ENCODE measurements around the gene SEMA5B.

The SEMA5B gene

GRCh38 chr3:123036352-123037014 lies 8.9 kb upstream of the SEMA5B start:
- Histone ChIP-seq H3K36me3 (ENCODE audit: insufficient read depth, insufficient read length, low read length) (no peaks in the 10 kb centered on the region), H3K9ac (ENCODE audit: insufficient read length, low read depth) (no peak overlapping the region), H3K27me3 (ENCODE audit: insufficient read depth, insufficient read length) (peaks cover 11% of the 10 kb centered on the region), H3K9me3 (ENCODE audit: insufficient read depth, low read length) (no peaks in the 10 kb centered on the region), H3K4me1 (ENCODE audit: insufficient read depth, insufficient read length) (peaks cover 2% of the 10 kb centered on the region), H3K4me3 (ENCODE audit: insufficient read length, low read depth) (no peak overlapping the region)
- TF ChIP-seq ZNF274 (IDR thresholded peaks at IDR 0.05; ENCODE audit: low read depth, low read length) = no peak
- DNase-seq (ENCODE audit: low read depth, low spot score) = no peak

GRCh38 chr3:123034996-123035395 lies 7.4 kb upstream of the SEMA5B start:
- H3K4me3 ChIP-seq (ENCODE audit: insufficient read length, low read depth) = no peak overlapping the region
- no peak overlapping the region for H3K9ac ChIP-seq (ENCODE audit: insufficient read length, low read depth)
- H3K36me3 ChIP-seq (ENCODE audit: insufficient read depth, insufficient read length, low read length) = no peaks in the 10 kb centered on the region
- no peak for DNase-seq (ENCODE audit: low read depth, low spot score)
- no peaks in the 10 kb centered on the region for H3K9me3 ChIP-seq (ENCODE audit: insufficient read depth, low read length)
- H3K27me3 ChIP-seq (ENCODE audit: insufficient read depth, insufficient read length) = peaks cover 24% of the 10 kb centered on the region
- peaks cover 2% of the 10 kb centered on the region for H3K4me1 ChIP-seq (ENCODE audit: insufficient read depth, insufficient read length)
- no peak for TF ChIP-seq YY1 (IDR thresholded peaks at IDR 0.05; ENCODE audit: insufficient read depth, insufficient read length)
- TF ChIP-seq ZNF274 (IDR thresholded peaks at IDR 0.05; ENCODE audit: low read depth, low read length) = no peak
- no peak for TF ChIP-seq SUZ12 (IDR thresholded peaks at IDR 0.05; ENCODE audit: extremely low read depth, insufficient read depth, insufficient read length)

GRCh38 chr3:123034120-123034519 lies 6.6 kb upstream of the SEMA5B start:
- H3K27me3 ChIP-seq (ENCODE audit: insufficient read depth, insufficient read length) = peaks cover 32% of the 10 kb centered on the region
- H3K4me1 ChIP-seq (ENCODE audit: insufficient read depth, insufficient read length) = no peaks in the 10 kb centered on the region
- no peak for TF ChIP-seq ZNF274 (IDR thresholded peaks at IDR 0.05; ENCODE audit: low read depth, low read length)
- no peak for TF ChIP-seq YY1 (IDR thresholded peaks at IDR 0.05; ENCODE audit: insufficient read depth, insufficient read length)
- TF ChIP-seq SUZ12 (IDR thresholded peaks at IDR 0.05; ENCODE audit: extremely low read depth, insufficient read depth, insufficient read length) = no peak
- H3K4me3 ChIP-seq (ENCODE audit: insufficient read length, low read depth) = no peak overlapping the region
- no peak for DNase-seq (ENCODE audit: low read depth, low spot score)
- H3K36me3 ChIP-seq (ENCODE audit: insufficient read depth, insufficient read length, low read length) = no peaks in the 10 kb centered on the region
- H3K9me3 ChIP-seq (ENCODE audit: insufficient read depth, low read length) = no peaks in the 10 kb centered on the region
- H3K9ac ChIP-seq (ENCODE audit: insufficient read length, low read depth) = no peak overlapping the region

GRCh38 chr3:123032057-123032456 lies 4.5 kb upstream of the SEMA5B start:
- DNase-seq (ENCODE audit: low read depth, low spot score) = no peak
- TF ChIP-seq YY1 (IDR thresholded peaks at IDR 0.05; ENCODE audit: insufficient read depth, insufficient read length) (no peak), ZNF274 (IDR thresholded peaks at IDR 0.05; ENCODE audit: low read depth, low read length) (no peak), SUZ12 (IDR thresholded peaks at IDR 0.05; ENCODE audit: extremely low read depth, insufficient read depth, insufficient read length) (no peak)
- Histone ChIP-seq H3K36me3 (ENCODE audit: insufficient read depth, insufficient read length, low read length) (no peaks in the 10 kb centered on the region), H3K9me3 (ENCODE audit: insufficient read depth, low read length) (no peaks in the 10 kb centered on the region), H3K4me3 (ENCODE audit: insufficient read length, low read depth) (no peak overlapping the region), H3K27me3 (ENCODE audit: insufficient read depth, insufficient read length) (peaks cover 43% of the 10 kb centered on the region), H3K9ac (ENCODE audit: insufficient read length, low read depth) (no peak overlapping the region), H3K4me1 (ENCODE audit: insufficient read depth, insufficient read length) (no peaks in the 10 kb centered on the region)

GRCh38 chr3:123031051-123031450 lies 3.5 kb upstream of the SEMA5B start:
- Histone ChIP-seq H3K9me3 (ENCODE audit: insufficient read depth, low read length) (no peaks in the 10 kb centered on the region), H3K4me1 (ENCODE audit: insufficient read depth, insufficient read length) (no peaks in the 10 kb centered on the region), H3K4me3 (ENCODE audit: insufficient read length, low read depth) (no peak overlapping the region), H3K36me3 (ENCODE audit: insufficient read depth, insufficient read length, low read length) (no peaks in the 10 kb centered on the region), H3K27me3 (ENCODE audit: insufficient read depth, insufficient read length) (peaks cover 50% of the 10 kb centered on the region), H3K9ac (ENCODE audit: insufficient read length, low read depth) (no peak overlapping the region)
- DNase-seq (ENCODE audit: low read depth, low spot score) = no peak
- TF ChIP-seq SUZ12 (IDR thresholded peaks at IDR 0.05; ENCODE audit: extremely low read depth, insufficient read depth, insufficient read length) = no peak
- no peak for TF ChIP-seq YY1 (IDR thresholded peaks at IDR 0.05; ENCODE audit: insufficient read depth, insufficient read length)
- TF ChIP-seq ZNF274 (IDR thresholded peaks at IDR 0.05; ENCODE audit: low read depth, low read length) = no peak

GRCh38 chr3:123028233-123028828 lies 768 bp upstream of the SEMA5B start:
- H3K27me3 ChIP-seq (ENCODE audit: insufficient read depth, insufficient read length) = peaks cover 68% of the 10 kb centered on the region
- TF ChIP-seq YY1 (IDR thresholded peaks at IDR 0.05; ENCODE audit: insufficient read depth, insufficient read length) (no peak), ZNF274 (IDR thresholded peaks at IDR 0.05; ENCODE audit: low read depth, low read length) (no peak), SUZ12 (IDR thresholded peaks at IDR 0.05; ENCODE audit: extremely low read depth, insufficient read depth, insufficient read length) (no peak)
- DNase-seq (ENCODE audit: low read depth, low spot score) = peak; percentile 58
- H3K36me3 ChIP-seq (ENCODE audit: insufficient read depth, insufficient read length, low read length) = no peaks in the 10 kb centered on the region
- H3K4me3 ChIP-seq (ENCODE audit: insufficient read length, low read depth) = peak overlapping the region; percentile 73
- H3K9ac ChIP-seq (ENCODE audit: insufficient read length, low read depth) = peak overlapping the region; percentile 87
- no peaks in the 10 kb centered on the region for H3K9me3 ChIP-seq (ENCODE audit: insufficient read depth, low read length)
- H3K4me1 ChIP-seq (ENCODE audit: insufficient read depth, insufficient read length) = no peaks in the 10 kb centered on the region

GRCh38 chr3:123026565-123027291 lies 835 bp downstream of the SEMA5B start:
- Histone ChIP-seq H3K36me3 (ENCODE audit: insufficient read depth, insufficient read length, low read length) (no peaks in the 10 kb centered on the region), H3K9me3 (ENCODE audit: insufficient read depth, low read length) (no peaks in the 10 kb centered on the region), H3K4me1 (ENCODE audit: insufficient read depth, insufficient read length) (peaks cover 4% of the 10 kb centered on the region), H3K27me3 (ENCODE audit: insufficient read depth, insufficient read length) (peaks cover 59% of the 10 kb centered on the region), H3K9ac (ENCODE audit: insufficient read length, low read depth) (peak overlapping the region; percentile 87), H3K4me3 (ENCODE audit: insufficient read length, low read depth) (peak overlapping the region; percentile 73)
- DNase-seq (ENCODE audit: low read depth, low spot score) = no peak
- TF ChIP-seq ZNF274 (IDR thresholded peaks at IDR 0.05; ENCODE audit: low read depth, low read length) (no peak), SUZ12 (IDR thresholded peaks at IDR 0.05; ENCODE audit: extremely low read depth, insufficient read depth, insufficient read length) (no peak), YY1 (IDR thresholded peaks at IDR 0.05; ENCODE audit: insufficient read depth, insufficient read length) (no peak)

Data from NT2/D1 (cell line).